Peyer's patch (tissue), 4 donors: ENCODE data around the gene RFXAP. TPM values are rescaled to one million over a fixed set of nuclear protein-coding genes. Genes with fewer than 3 reads are reported as not detected.

Experiments
- DNase-seq, 3 donors: peaks; one replicate each; pipeline ENCODE4 v3.0.0-alpha.2; 2017 to 2019
- H3K27ac ChIP-seq, 4 donors: fragments of 200-600 bp; sonication (generic); one replicate each; pipeline ENCODE4 v1.5.1; 2016 to 2019
- H3K27me3 ChIP-seq, 2 donors: fragments of 200-600 bp; sonication (generic); one replicate each; pipeline ENCODE4 v1.5.1; 2019
- H3K36me3 ChIP-seq, 3 donors: fragments of 200-600 bp; sonication (generic); one replicate each; pipeline ENCODE4 v1.5.1; 2016 to 2019
- H3K4me1 ChIP-seq, 4 donors: fragments of 200-600 bp; sonication (generic); one replicate each; pipeline ENCODE4 v1.5.1; 2016 to 2019
- H3K4me3 ChIP-seq, 4 donors: fragments of 200-600 bp; sonication (generic); 1 replicate in 3 of 4; 2 replicates in 1 of 4; pipeline ENCODE4 v1.5.1; 2016 to 2019; ENCODE audit warnings: mild to moderate bottlenecking in 1 of 4
- H3K9me3 ChIP-seq, 4 donors: fragments of 200-600 bp; sonication (generic); one replicate each; pipeline ENCODE4 v1.5.1; 2016 to 2019; ENCODE audit warnings: mild to moderate bottlenecking in 1 of 4
- CTCF ChIP-seq, 6 experiments: fragments of 450-650 bp in 4 of 6; fragments of 200-600 bp in 2 of 6; sonication (generic) in 1 of 6; IDR thresholded peaks; one replicate each; pipeline ENCODE4 v1.5.1; 2017 to 2019; ENCODE audit warnings: antibody characterized with exemption in 6 of 6, mild to moderate bottlenecking in 3 of 6, moderate library complexity in 1 of 6
- POLR2A ChIP-seq, 2 donors: fragments of 450-650 bp; IDR thresholded peaks; one replicate each; pipeline ENCODE4 v1.5.1; 2017; ENCODE audit warnings: antibody characterized with exemption in 2 of 2, mild to moderate bottlenecking in 2 of 2, moderate library complexity in 2 of 2
- total RNA-seq, 4 donors: library from RNA; depleted of rRNA; stranded (reverse); fragments of >200 nt; gene quantifications; one replicate each; pipeline ENCODE4 v1.1.0, GENCODE V29; 2016

RFXAP gene
- total RNA-seq, 4 donors from 2014 or later = 3.8 to 5.5 (median 4.6) TPM

GRCh38 chr13:36870050-36870692, 51.1 kb downstream of the RFXAP start:
- Histone ChIP-seq H3K27me3 (no peaks in the 10 kb centered on the region), H3K4me3 (no peak overlapping the region), H3K36me3 (no peaks in the 10 kb centered on the region), H3K4me1 (no peaks in the 10 kb centered on the region), H3K27ac (no peak overlapping the region), H3K9me3 (no peaks in the 10 kb centered on the region)
- TF ChIP-seq POLR2A (IDR thresholded peaks at IDR 0.05) = no peak
- TF ChIP-seq CTCF (IDR thresholded peaks at IDR 0.05) = no peak
- DNase-seq = no peak

GRCh38 chr13:36872621-36873020, 53.6 kb downstream of the RFXAP start:
- DNase-seq = no peak
- no peaks in the 10 kb centered on the region for H3K27me3 ChIP-seq
- no peak overlapping the region for H3K27ac ChIP-seq
- H3K9me3 ChIP-seq = no peaks in the 10 kb centered on the region
- no peak for TF ChIP-seq CTCF (IDR thresholded peaks at IDR 0.05)
- TF ChIP-seq POLR2A (IDR thresholded peaks at IDR 0.05) = no peak
- H3K36me3 ChIP-seq = no peaks in the 10 kb centered on the region
- no peaks in the 10 kb centered on the region for H3K4me1 ChIP-seq
- no peak overlapping the region for H3K4me3 ChIP-seq

- Histone ChIP-seq H3K9me3 (no peaks in the 10 kb centered on the region), H3K4me1 (no peaks in the 10 kb centered on the region), H3K36me3 (no peaks in the 10 kb centered on the region), H3K4me3 (no peak overlapping the region), H3K27me3 (no peaks in the 10 kb centered on the region), H3K27ac (no peak overlapping the region)
- no peak for DNase-seq
- TF ChIP-seq POLR2A (IDR thresholded peaks at IDR 0.05) (no peak), CTCF (IDR thresholded peaks at IDR 0.05) (no peak)
These were observed 56.4 kb downstream of the RFXAP start for GRCh38 chr13:36875431-36875830.

GRCh38 chr13:36875961-36876360, 56.9 kb downstream of the RFXAP start:
- no peaks in the 10 kb centered on the region for H3K4me1 ChIP-seq
- H3K27me3 ChIP-seq = no peaks in the 10 kb centered on the region
- no peaks in the 10 kb centered on the region for H3K9me3 ChIP-seq
- no peak overlapping the region for H3K27ac ChIP-seq
- H3K36me3 ChIP-seq = no peaks in the 10 kb centered on the region
- TF ChIP-seq CTCF (IDR thresholded peaks at IDR 0.05) (no peak), POLR2A (IDR thresholded peaks at IDR 0.05) (no peak)
- DNase-seq = no peak
- no peak overlapping the region for H3K4me3 ChIP-seq

Other genes starting within 250 kb of the RFXAP start
- not detected for gene SERTM1, start 145.2 kb upstream of the RFXAP start, total RNA-seq
- 10 to 100 TPM in 1 of 4 donors, 1 to 10 TPM in 3; 3.2 to 10.7 (median 4.0) TPM for gene SMAD9, start 101.0 kb downstream of the RFXAP start, total RNA-seq
- 10 to 100 TPM; 21.3 to 25.4 (median 22.3) TPM for gene ALG5, start 180.1 kb downstream of the RFXAP start, total RNA-seq
- 10 to 100 TPM; 24.8 to 68.5 (median 25.3) TPM for gene EXOSC8, start 181.6 kb downstream of the RFXAP start, total RNA-seq
- gene SUPT20H, start 240.5 kb downstream of the RFXAP start, total RNA-seq = 10 to 100 TPM; 46.1 to 81.7 (median 61.7) TPM